Panc1 (cell line): ENCODE data around the gene ZBED6. TPM values are rescaled to one million over a fixed set of nuclear protein-coding genes. Genes with fewer than 3 reads are reported as not detected.

Source experiments
- ATAC-seq: fragments of 200-7000 bp; cut with Tn5 transposase; 2 replicates; pipeline ENCODE4 v1.9.1; 2020; ENCODE audit warnings: mild to moderate bottlenecking, moderate library complexity
- BruUV-seq: library from RNA; stranded (reverse); fragments of 400-500 nt; replicated peaks from 2 replicates; lab custom pipeline; 2021; lab: Mats Ljungman, UMichigan
- CTCF ChIA-PET: fragments of 300-600 bp; sonication (Branson Sonifier 250); formaldehyde crosslinking; loops from one replicate; lab custom pipeline; 2022; ENCODE audit warnings: antibody characterized with exemption; lab: Charles Lee
- POLR2A ChIA-PET: fragments of 300-600 bp; sonication (Branson Sonifier 250); formaldehyde crosslinking; loops from one replicate; lab custom pipeline; 2022; ENCODE audit warnings: antibody characterized with exemption; lab: Charles Lee
- DNase-seq: peaks from one replicate; pipeline ENCODE4 v3.0.0-alpha.2; 2010; ENCODE audit warnings: low read depth, low spot score
- H3K27ac ChIP-seq: 2 replicates; pipeline ENCODE4 v1.5.1; 2011; ENCODE audit warnings: mild to moderate bottlenecking, low read length, inconsistent platforms
- H3K27me3 ChIP-seq: fragments of 200-500 bp; sonication (Bioruptor generic); 2 replicates; pipeline ENCODE4 v1.6.0; 2014; ENCODE audit warnings: low read length, inconsistent platforms; ENCODE audit not compliant: control insufficient read depth, insufficient read depth
- H3K36me3 ChIP-seq: fragments of 200-500 bp; sonication (Bioruptor generic); 2 replicates; pipeline ENCODE4 v1.5.1; 2014; ENCODE audit warnings: inconsistent platforms, mild to moderate bottlenecking, low read length, moderate library complexity; ENCODE audit not compliant: control insufficient read depth, insufficient read depth
- H3K4me1 ChIP-seq: 2 replicates; pipeline ENCODE4 v1.5.1; 2011; ENCODE audit warnings: inconsistent platforms, mild to moderate bottlenecking, low read length, moderate library complexity; ENCODE audit not compliant: control insufficient read depth, insufficient read depth
- H3K4me3 ChIP-seq, 2 experiments: 2 replicates each; pipeline ENCODE4 v1.5.1; 2011 to 2012; ENCODE audit warnings: low read depth in 2 of 2, low read length in 2 of 2, mild to moderate bottlenecking in 2 of 2, inconsistent platforms in 1 of 2, moderate library complexity in 1 of 2
- H3K9me3 ChIP-seq: fragments of 200-500 bp; sonication (Bioruptor generic); 2 replicates; pipeline ENCODE4 v1.5.1; 2014; ENCODE audit warnings: low read depth, mild to moderate bottlenecking, inconsistent platforms, low read length, moderate library complexity; ENCODE audit not compliant: control insufficient read depth, insufficient read depth
- POLR2AphosphoS5 ChIP-seq: IDR thresholded peaks from 2 replicates; pipeline ENCODE4 v1.6.1; 2012; ENCODE audit warnings: mild to moderate bottlenecking, low read depth, low read length, moderate library complexity
- SIN3A ChIP-seq: IDR thresholded peaks from 2 replicates; pipeline ENCODE4 v1.6.1; 2012; ENCODE audit warnings: low read depth, mild to moderate bottlenecking, low read length, moderate library complexity, borderline replicate concordance; ENCODE audit not compliant: insufficient read depth
- TCF7L2 ChIP-seq: IDR thresholded peaks from 2 replicates; pipeline ENCODE4 v1.6.1; 2011; ENCODE audit warnings: mild to moderate bottlenecking, low read depth, low read length, inconsistent platforms
- in situ Hi-C: cut with HindIII; loops from 2 replicates; pipeline ENCODE4 v1.10.0; 2016; ENCODE audit warnings: low sequenced_read_pairs, low pct_unique_long_range_greater_than_20kb
- intact Hi-C: fragments of 100-400 bp; cut with micrococcal nuclease; formaldehyde crosslinking; loops from one replicate; pipeline ENCODE4 v1.10.0; 2022; ENCODE audit not compliant: unreplicated experiment
- total RNA-seq: library from RNA; stranded (reverse); gene quantifications from one replicate; pipeline ENCODE4 v1.2.1, GENCODE V29; 2021; ENCODE audit not compliant: unreplicated experiment
- TF ChIP-seq, protein P1 (sequence below), 2 experiments: IDR thresholded peaks; 2 replicates each; pipeline ENCODE4 v1.6.1; 2011 to 2012; ENCODE audit warnings: low read depth in 2 of 2, control low read depth in 1 of 2, low read length in 1 of 2, mild to moderate bottlenecking in 1 of 2, moderate library complexity in 1 of 2; ENCODE audit not compliant: insufficient read depth in 1 of 2
- TF ChIP-seq, protein P2 (sequence below): fragments of 450-650 bp; IDR thresholded peaks from 2 replicates; pipeline ENCODE4 v1.5.1; 2017; ENCODE audit warnings: mild to moderate bottlenecking

Gene ZBED6
- total RNA-seq, 1 experiment from 2014 or later: 39.8 TPM

DNA sequence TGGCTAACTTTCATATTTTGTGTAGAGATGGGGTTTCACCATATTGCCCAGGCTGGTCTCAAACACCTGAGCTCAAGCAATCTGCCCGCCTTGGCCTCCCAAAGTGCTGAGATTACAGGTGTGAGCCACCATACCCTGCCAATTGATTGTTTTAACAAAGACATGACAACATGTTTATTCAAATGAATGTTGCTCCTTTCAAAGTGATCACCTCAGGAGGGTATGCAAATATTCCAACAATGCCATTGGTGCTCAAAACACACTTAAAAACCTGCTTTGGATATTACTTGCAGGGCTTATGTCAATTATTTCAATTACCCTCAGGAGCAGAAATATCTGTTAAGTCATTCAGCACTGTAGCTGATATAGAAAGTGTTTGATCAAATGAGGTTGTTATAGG, 22.6 kb upstream of the ZBED6 start:
- H3K4me1 ChIP-seq: no peaks in the 10 kb centered on the region
- ChIA-PET CTCF (no interaction called here), POLR2A (no interaction called here)
- no peaks in the 10 kb centered on the region for H3K36me3 ChIP-seq
- BruUV-seq: no TSS peak
- TF ChIP-seq, protein P1, sequence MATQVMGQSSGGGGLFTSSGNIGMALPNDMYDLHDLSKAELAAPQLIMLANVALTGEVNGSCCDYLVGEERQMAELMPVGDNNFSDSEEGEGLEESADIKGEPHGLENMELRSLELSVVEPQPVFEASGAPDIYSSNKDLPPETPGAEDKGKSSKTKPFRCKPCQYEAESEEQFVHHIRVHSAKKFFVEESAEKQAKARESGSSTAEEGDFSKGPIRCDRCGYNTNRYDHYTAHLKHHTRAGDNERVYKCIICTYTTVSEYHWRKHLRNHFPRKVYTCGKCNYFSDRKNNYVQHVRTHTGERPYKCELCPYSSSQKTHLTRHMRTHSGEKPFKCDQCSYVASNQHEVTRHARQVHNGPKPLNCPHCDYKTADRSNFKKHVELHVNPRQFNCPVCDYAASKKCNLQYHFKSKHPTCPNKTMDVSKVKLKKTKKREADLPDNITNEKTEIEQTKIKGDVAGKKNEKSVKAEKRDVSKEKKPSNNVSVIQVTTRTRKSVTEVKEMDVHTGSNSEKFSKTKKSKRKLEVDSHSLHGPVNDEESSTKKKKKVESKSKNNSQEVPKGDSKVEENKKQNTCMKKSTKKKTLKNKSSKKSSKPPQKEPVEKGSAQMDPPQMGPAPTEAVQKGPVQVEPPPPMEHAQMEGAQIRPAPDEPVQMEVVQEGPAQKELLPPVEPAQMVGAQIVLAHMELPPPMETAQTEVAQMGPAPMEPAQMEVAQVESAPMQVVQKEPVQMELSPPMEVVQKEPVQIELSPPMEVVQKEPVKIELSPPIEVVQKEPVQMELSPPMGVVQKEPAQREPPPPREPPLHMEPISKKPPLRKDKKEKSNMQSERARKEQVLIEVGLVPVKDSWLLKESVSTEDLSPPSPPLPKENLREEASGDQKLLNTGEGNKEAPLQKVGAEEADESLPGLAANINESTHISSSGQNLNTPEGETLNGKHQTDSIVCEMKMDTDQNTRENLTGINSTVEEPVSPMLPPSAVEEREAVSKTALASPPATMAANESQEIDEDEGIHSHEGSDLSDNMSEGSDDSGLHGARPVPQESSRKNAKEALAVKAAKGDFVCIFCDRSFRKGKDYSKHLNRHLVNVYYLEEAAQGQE (IDR thresholded peaks at IDR 0.05; ENCODE audit: insufficient read depth in 1 of 2, low read depth in 2 of 2, low read length in 1 of 2): no peak
- TF ChIP-seq POLR2AphosphoS5: no peak
- no peak for TF ChIP-seq SIN3A
- TF ChIP-seq TCF7L2: no peak
- TF ChIP-seq, protein P2, sequence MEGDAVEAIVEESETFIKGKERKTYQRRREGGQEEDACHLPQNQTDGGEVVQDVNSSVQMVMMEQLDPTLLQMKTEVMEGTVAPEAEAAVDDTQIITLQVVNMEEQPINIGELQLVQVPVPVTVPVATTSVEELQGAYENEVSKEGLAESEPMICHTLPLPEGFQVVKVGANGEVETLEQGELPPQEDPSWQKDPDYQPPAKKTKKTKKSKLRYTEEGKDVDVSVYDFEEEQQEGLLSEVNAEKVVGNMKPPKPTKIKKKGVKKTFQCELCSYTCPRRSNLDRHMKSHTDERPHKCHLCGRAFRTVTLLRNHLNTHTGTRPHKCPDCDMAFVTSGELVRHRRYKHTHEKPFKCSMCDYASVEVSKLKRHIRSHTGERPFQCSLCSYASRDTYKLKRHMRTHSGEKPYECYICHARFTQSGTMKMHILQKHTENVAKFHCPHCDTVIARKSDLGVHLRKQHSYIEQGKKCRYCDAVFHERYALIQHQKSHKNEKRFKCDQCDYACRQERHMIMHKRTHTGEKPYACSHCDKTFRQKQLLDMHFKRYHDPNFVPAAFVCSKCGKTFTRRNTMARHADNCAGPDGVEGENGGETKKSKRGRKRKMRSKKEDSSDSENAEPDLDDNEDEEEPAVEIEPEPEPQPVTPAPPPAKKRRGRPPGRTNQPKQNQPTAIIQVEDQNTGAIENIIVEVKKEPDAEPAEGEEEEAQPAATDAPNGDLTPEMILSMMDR: no peak
- H3K9me3 ChIP-seq: no peaks in the 10 kb centered on the region
- H3K27ac ChIP-seq: no peak overlapping the region
- in situ Hi-C loops: no loop called here
- no peak overlapping the region for H3K4me3 ChIP-seq
- no peak for ATAC-seq
- DNase-seq: no peak
- 0 out of 2 replicates have a peak, but pooled peaks cover 2% of the 10 kb centered on the region for H3K27me3 ChIP-seq
- intact Hi-C loops: no loop called here

DNA sequence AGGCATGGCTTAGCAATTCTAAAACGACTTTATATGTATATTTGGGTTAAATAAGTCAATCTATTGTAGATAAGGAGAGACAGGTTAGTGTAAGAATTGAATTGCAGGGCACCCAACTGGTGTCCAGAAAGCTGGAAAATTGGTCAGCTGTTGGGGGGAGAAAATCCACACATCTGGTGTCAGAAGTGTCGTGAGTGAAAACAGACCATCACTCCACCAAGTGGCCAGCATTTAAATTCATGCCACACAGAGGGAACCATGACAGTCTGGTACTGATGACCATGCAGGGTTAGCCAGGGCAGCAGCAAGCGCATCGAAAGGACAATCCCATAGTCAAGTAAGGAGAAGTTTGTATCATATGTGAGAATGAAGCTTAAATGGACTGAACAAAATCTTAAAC, 18.8 kb upstream of the ZBED6 start:
- ChIA-PET CTCF (interaction anchor here (0.6 kb wide), 1 partner anchor 24 kb away, joined by 8 read pairs; no protein-coding TSS in a partner anchor), POLR2A (no interaction called here)
- intact Hi-C loops: no loop called here
- no peaks in the 10 kb centered on the region for H3K36me3 ChIP-seq
- H3K4me3 ChIP-seq: no peak overlapping the region
- no peak for DNase-seq
- no peak for TF ChIP-seq SIN3A
- TF ChIP-seq, protein P2: no peak; the same call in 1 of the 2 replicates
- TF ChIP-seq, protein P1 (IDR thresholded peaks at IDR 0.05; ENCODE audit: insufficient read depth in 1 of 2, low read depth in 2 of 2, low read length in 1 of 2): no peak
- TF ChIP-seq TCF7L2: no peak
- no peak for TF ChIP-seq POLR2AphosphoS5
- ATAC-seq: peak; percentile 72
- in situ Hi-C loops: no loop called here
- no peaks in the 10 kb centered on the region for H3K9me3 ChIP-seq
- H3K27me3 ChIP-seq: 0 out of 2 replicates have a peak, but pooled peaks cover 2% of the 10 kb centered on the region
- H3K4me1 ChIP-seq: no peaks in the 10 kb centered on the region
- no TSS peak for BruUV-seq
- no peak overlapping the region for H3K27ac ChIP-seq
